GM18867 (cell line): ENCODE results near the gene PLAGL2.
"Not testable (repeated sequence)": the region's sequence is repeated elsewhere in the genome, so short reads cannot be mapped to it uniquely, and the experiment has no call there.

ENCODE experiments used
- ATAC-seq: cut with Tn5 transposase; IDR thresholded peaks from one replicate; pipeline ENCODE4 v1.9.1; 2021; ENCODE audit warnings: mild to moderate bottlenecking, moderate library complexity; ENCODE audit not compliant: unreplicated experiment

Gene PLAGL2

GRCh38 chr20:32186506-32186905, 21.0 kb downstream of the PLAGL2 start:
- ATAC-seq: no peak

DNA sequence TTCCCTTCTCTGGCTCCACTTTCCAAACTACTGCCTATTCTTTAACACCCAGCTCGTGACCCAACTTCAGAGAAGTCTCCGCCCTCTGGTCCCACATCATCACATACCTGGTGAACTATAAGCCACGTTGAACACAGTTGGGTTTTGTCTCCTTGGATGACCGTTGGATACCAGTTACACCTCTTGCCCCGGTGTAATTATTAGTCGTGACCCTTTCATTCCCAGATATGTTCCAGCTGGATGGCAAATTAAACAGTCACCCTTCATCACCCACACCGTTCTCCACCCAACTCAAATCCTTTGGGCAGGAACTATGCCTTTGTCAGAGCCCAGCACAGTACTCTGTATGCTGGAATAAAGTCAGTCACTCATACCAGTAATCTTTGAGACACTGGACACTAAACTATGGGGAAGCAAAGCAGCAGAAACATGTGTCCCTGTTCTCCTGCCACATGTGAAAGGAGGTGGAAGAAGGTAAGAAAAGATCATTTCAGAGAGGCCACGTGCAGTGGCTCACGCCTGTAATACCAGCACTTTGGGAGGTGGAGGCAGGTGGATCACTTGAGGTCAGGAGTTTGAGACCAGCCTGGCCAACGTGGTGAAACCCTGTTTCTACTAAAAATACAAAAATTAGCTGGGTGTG, 22.5 kb downstream of the PLAGL2 start:
- no peak for ATAC-seq

- ATAC-seq: no peak
Measured at GRCh38 chr20:32183947-32184635, 23.5 kb downstream of the PLAGL2 start.

DNA sequence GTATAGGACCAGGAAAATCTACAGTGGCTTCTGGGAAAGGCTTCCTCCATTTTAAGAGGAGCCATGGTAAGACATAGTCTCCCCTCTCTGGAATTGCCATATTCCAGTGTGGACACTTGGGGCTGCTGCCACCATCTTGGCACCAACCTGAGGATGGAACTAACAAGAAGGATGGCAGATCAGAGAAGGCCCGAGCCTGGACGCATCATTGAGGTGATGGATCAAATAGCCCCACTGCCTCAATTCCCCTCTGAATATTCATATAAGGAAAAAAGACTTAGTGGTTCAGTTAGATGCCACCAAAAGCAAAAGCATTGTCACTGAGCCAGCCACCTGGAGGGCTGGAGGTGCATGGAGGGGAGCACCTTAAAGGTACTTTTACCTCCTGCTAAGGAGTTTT, 25.9 kb downstream of the PLAGL2 start:
- no peak for ATAC-seq

GRCh38 chr20:32179934-32180333, 27.6 kb downstream of the PLAGL2 start:
- no peak for ATAC-seq

DNA sequence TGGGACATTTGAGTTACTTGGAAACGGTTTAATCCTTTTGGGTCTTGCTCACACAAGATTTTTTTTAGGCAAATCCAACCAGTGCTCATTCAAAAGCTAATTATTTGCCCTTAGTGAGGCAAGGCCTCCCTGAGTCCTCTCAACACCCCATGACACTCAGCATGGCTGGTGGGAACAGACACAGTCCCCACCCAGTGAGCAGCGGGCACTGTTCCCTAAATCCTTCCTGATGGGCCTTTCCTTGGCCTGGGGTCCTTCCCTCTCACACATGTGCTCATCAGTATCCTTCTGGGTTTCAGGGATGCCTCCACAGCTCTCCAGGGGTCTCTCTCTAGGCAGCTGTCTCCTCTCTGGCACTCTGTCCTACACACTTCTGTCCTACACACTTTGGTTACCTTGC, 28.0 kb downstream of the PLAGL2 start:
- no peak for ATAC-seq

GRCh38 chr20:32177696-32178095, 29.8 kb downstream of the PLAGL2 start:
- ATAC-seq: not testable (repeated sequence)

GRCh38 chr20:32168184-32168910, 39.2 kb downstream of the PLAGL2 start:
- ATAC-seq: no peak

GRCh38 chr20:32167552-32167951, 40.0 kb downstream of the PLAGL2 start:
- ATAC-seq: no peak

GRCh38 chr20:32165836-32166545, 41.6 kb downstream of the PLAGL2 start:
- no peak for ATAC-seq

DNA sequence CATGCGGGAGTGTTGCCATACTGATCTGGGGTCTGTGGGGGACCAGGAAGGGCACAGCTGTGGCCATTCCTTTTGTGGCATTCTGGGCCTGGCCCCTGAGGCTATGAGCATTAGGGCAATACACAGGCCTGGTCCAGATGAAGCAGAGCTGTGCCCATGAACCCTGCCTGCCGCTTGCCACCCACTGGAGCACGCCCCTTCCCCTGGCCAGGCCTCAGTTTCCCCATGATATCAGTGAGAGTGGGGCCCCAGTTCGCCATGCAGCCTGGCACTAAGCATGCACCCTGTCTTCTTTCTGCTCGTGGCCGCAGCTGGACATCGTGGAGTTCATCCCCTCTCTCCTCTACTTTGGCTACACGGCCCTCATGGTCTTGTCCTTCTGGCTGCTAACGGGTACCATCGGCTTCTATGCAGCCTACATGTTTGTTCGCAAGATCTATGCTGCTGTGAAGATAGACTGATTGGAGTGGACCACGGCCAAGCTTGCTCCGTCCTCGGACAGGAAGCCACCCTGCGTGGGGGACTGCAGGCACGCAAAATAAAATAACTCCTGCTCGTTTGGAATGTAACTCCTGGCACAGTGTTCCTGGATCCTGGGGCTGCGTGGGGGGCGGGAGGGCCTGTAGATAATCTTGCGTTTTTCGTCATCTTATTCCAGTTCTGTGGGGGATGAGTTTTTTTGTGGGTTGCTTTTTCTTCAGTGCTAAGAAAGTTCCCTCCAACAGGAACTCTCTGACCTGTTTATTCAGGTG, 42.4 kb downstream of the PLAGL2 start:
- no peak for ATAC-seq

- no peak for ATAC-seq
Measured at GRCh38 chr20:32163951-32164350, 43.6 kb downstream of the PLAGL2 start.

DNA sequence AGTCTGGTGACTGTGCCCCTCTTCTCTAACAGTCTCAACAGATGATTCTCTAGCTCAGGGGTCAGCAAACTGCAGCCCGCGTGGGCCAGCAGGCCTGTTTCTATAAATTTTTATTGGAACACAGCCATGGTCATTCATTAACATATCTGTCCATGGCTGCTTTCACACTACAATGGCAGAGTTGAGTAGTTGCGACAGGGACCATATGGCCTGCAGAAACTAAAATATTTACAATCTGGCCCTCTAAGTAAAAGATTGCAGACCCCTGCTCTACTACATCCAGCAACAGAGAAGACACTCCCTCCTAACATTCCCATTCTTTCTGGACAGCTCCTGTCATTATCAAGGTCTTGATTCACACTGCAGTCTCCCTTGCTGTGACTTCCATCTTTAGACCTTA, 45.2 kb downstream of the PLAGL2 start:
- ATAC-seq: no peak

- ATAC-seq: no peak
Measured at GRCh38 chr20:32160341-32160740, 47.2 kb downstream of the PLAGL2 start.

DNA sequence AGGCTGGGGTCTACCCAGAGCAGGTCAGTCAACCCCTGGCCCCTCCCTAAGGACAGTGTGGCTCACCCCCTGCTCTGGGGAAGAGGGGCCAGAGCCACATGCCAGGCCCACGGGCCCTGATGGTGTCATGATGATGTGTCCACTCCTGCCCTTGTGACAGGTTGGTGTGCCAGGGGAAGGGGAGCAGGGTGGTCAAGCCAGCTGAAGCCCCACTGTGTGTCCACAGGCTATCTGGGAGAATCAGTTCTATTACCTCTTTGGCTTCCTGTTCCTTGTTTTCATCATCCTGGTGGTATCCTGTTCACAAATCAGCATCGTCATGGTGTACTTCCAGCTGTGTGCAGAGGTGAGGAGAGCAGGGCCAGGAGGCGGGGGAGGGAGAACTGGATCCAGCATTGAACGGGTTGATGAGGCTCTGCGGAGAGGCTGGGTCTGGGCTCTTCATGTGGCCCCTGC, 47.7 kb downstream of the PLAGL2 start:
- ATAC-seq: no peak

- ATAC-seq: no peak
Measured at GRCh38 chr20:32158943-32159660, 48.4 kb downstream of the PLAGL2 start.

- ATAC-seq: no peak
Measured at GRCh38 chr20:32158351-32158750, 49.2 kb downstream of the PLAGL2 start.

DNA sequence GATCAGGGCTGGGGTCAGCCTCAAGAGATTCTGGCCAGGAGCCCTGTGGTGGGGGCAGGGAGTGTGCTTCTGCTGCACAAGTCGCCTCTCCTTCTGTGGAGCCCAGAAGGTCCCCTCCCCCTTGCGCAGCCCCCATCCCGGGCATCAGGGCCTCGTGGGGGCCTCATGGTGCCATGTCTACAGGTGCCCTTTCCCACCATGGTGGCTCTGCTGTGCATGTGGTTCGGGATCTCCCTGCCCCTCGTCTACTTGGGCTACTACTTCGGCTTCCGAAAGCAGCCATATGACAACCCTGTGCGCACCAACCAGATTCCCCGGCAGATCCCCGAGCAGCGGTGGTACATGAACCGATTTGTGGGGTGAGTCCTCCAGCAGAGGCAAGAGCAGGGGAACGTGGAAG, 49.9 kb downstream of the PLAGL2 start:
- no peak for ATAC-seq

- no peak for ATAC-seq
Measured at GRCh38 chr20:32155017-32155981, 52.2 kb downstream of the PLAGL2 start.
